Stimulated activated CD4-positive, alpha-beta T cell treated with anti-CD3 and anti-CD28 coated beads, Interleukin-12 subunit alpha, Interleukin-12 subunit beta, amount 100 ng/mL, for 48 hours (primary cell): Measurements from ENCODE around the gene ASIC2.

ENCODE experiments used
- DNase-seq, 3 donors: peaks; one replicate each; pipeline ENCODE4 v3.0.0-alpha.2; 2020; ENCODE audit warnings: low read depth in 2 of 3, low spot score in 1 of 3

ASIC2 gene

DNA sequence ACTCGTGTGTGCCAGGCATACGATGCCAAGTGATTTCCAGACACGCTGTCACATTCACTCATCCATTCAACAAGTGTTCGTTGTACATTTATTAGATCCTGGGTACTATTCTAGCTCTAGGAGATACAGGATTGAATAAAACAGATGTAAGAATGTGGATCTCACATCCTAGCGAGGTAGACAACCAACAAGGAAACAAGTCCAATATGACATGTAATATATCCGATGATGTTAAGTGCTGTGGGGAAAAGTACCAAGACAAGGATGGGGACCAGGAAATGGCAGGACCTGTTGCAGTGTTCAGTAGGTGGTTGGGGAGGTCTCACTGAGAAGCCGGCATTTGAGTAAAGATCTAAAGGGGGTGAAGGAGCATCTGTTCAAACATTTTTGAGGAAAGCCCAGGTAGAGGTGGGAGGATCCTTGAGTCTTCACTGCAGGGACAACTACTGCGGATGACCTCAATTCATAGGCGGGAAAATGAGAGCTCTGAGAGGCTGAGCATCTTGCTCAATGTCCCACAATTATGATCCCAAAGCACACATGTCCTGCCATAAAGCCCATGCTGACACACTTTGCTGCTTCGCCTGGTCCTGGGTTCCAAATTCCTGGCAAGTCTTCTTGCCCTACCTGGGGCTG is 129.4 kb downstream of the ASIC2 start:
- no peak for DNase-seq

DNA sequence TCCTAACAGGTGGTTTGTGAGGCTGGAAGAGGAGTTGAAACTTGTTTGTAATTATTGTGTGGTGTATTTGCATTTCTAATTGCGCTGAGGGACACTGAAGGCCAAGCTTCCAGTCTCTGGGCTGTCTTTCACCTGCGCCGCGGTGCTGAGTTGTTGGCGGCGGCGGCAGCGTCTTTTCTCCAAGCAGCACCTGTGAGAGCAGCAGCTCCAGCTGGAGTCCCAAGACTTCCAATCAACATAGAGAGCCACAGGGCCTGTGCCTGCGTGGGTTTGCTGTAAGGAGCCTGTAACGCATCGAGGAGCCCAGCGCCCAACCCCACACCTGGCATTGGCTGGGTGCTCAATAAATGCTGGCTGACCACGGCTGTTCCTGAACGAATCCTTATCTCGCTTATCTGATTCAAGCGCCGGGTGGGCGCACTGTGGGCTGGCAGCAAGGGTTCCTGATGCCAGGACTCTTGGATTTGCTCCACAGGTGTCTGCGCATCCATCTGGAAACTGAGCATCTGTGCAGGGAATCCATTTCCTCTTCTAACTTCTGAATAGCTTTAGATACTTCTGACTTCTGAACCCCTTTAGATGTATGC is 138.1 kb downstream of the ASIC2 start:
- DNase-seq = no peak

DNA sequence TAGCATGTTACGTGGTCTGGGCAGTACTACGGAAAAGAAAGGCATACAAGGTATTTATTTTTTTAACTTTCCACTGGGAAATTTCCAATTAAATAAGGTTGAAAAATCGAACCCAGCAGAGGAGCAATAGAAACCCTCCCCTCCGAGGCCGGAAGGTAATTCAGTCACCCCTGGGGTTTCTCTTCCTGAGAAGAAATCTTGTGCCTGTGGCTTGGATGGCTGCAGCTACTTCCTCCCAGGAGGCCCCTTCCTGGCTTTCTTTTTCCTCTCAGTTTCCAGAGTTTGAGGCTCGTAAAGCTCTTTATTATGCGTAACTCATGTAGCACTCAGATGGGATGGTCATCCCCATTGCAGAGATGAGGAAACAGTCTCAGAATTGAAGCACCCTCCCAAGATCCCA is 140.3 kb downstream of the ASIC2 start:
- no peak for DNase-seq

DNA sequence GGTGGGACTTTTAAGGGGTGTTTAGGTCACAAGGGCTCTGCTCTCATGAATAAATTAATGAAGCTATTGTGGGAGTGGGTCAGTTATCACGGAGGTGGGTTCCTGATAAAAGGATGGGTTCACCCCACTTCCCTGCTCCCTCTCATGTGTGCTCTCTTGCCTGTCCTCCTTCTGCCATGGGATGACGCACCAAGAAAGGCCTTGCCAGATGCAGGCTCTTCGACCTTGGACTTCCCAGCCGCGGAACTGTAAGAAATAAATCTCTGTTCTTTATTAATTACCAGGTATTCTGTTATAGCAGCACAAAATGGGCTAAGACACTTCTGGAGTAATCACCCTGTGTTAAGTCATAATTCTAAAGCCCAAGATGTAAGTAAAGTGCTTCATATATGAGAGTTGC is 141.5 kb downstream of the ASIC2 start:
- no peak for DNase-seq

DNA sequence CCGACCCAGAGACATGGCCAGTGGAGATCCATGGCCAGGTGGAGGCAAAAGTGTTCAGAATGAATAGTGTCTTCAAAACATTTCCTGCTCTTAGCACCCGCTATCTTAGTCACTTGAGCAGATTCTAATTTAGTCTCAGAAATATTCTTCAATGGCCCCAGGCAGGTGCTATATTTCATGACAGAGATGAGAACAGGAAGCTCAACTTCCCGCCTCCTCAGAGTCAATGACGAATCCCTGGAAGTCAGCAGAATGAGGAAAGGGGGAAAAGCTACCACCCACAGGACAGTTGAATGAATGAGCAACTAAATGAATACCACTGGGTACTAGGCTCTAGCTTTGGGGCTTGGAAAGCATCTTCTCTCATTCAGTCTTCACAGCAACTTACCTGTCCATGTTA is 147.2 kb downstream of the ASIC2 start:
- DNase-seq = no peak

DNA sequence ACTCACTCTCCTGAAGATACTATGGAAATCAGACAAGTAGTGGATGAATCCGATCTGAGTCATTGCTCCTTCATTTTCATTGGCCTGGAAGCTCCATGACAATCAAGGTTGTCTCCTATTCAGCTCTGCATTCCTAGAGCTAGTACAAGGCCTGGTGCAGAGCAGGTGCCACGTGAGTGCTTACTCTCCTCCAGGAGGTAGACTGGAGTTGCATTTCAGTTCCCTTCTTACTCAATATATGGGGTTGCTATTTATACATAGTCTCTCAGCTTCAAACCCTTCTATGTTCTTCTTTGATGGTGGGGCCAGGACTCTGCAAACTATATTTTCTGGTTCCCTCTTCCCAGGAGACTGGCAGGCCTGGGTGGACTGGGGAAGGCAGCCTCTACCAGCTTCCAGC is 148.3 kb downstream of the ASIC2 start:
- no peak for DNase-seq

DNA sequence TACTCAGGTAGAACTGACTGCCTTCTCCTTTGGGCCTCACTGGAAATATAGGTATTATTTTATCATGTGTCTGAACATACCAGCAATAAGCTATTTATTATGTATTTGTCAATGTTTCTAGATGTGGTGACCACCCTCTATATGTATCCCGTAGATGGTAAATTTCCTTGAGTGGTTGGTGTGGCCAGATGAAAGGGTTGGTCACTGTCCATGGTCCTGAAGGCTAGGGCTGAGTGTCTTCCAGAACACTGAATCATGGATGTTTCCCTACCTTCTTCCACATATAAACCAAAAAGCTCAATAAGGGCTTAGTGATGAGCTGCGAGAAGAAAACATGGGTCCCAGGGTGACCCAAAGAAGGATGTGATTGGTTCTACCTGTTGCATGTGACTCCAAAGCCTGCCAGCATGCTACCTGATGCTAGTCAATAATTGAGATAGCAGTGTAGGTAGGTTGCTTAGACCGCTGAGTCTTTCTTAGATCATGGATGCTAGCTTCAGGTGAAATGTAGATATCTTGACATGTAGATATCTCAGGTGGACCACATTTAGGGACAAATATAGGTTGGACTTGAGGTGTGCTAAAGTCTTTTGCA is 150.3 kb downstream of the ASIC2 start:
- DNase-seq = peak in 1 of 3 donors; percentile 1

DNA sequence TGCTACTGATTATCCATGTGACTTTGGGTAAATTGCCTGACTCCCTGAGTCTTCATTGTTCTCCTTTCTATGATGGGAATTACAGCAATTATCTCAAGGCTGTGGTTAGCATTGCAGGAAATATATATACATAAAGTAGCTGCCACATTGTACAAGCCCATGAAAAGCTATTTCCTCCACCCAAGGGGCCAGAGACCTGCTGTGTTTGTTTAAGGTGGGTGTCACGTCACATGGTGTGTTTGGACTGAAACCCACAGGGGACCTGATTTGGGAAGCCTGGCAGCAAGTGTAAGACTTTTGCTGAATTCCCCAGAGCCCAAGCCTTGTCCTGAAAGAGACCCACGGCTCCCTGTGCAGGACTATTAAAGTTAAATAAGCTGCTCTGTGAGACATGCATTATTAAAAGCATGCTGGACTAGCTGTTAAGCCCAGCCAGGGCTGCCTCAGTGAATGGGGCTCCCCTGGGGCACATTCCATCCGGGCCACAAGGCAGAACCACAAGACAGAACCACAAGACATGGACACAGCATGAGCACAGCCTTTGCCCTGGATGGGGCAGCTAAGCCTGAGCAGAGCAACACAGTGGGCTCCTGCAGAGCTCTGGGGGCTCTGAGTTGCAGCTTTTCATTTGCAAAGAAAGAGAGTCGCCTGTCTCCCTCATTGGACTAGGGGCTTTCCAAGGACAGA is 152.5 kb downstream of the ASIC2 start:
- DNase-seq = no peak

DNA sequence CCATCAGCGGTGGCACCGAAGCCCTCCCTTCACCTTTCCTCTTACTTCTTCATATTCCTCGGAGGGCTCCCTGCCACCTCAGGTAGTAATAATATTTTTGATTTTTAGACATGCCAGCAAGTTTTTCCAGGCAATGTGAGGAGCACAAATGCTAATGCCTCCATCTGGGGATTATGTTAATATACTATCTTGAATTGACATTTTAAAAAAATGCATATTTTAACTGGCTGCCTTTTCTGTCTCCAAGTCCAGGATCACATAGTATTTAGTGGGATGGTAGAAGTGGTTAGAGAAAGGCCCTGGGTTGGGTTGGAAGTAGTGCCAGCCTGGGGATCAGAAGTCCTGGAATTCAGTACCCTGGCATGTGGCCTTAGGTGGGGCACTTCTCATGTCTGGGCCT is 154.5 kb downstream of the ASIC2 start:
- no peak for DNase-seq

DNA sequence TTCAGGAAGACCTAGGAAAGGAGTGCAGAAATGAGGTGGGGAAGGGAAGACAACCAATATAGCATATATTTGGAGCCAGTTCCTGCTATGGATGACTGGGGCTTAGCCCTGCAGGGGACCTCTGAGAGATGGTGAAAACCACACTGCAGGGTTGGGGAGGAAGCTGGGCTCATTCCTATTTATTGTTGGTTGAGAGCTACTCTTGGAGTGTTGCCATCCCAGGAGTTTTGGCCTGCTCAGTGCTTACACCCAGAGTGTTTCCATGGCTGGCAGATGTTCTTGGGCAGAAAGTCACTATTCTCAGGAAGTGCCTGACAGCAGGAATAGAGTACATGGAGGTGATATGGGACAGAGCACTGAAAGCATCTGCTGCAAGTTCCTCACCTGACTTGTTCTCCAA is 155.7 kb downstream of the ASIC2 start:
- DNase-seq = no peak

DNA sequence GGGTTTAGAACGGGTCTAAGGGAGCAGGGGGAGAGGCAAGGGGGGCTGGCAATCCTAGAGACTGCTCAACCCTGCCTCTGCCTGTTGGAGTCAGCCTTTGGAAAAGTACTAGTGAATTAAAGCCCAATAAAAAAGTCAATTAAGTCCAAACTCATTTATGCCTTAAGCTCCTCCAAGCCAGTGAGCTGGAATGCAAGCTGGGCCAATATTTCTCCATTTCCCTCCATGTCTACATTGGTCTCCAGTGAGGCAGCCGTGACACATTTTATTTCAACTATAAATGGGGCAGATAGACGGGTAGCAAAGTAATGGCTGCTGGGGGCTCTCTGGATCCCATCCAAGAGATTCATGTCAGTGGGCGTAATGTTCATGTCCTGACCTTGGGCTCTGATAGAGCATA is 157.4 kb downstream of the ASIC2 start:
- no peak for DNase-seq

DNA sequence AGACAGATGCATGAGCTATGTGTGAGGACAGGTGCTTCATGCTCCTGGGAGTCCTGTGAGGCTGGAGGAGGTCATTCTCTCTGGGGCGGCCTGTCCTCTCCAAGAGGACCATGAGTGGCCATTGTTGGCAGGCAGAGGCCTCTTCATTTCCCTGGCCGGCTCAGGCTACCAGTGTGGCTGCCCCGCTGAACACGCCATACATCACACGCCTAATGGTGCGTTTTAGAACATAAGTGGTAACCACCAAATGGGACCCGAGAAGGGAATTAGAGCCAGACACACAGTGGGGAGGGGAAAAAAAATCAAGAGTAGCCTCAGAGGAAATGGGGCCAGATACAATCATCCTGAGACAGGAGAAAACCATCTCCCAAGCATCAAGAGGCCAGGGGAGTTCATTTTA is 161.5 kb downstream of the ASIC2 start:
- no peak for DNase-seq

DNA sequence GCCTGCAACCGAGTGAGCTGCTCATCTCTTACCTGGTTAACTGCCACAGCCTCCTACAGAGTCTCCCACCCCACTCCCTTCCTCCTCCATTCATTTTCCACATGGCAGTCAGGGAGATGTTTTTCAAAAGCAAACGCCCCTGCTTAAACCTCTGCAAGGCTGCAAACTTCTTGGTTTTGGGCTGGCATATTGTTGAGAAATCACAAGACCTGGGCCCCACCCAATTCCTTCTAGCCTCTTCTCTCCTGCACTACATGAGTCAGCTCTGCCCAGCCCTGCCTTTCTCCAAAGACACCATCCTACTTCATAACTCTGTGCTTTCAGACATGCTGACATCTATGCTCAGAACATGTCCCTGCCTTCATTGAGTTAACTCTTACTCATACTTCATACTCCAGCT is 165.4 kb downstream of the ASIC2 start:
- no peak for DNase-seq

DNA sequence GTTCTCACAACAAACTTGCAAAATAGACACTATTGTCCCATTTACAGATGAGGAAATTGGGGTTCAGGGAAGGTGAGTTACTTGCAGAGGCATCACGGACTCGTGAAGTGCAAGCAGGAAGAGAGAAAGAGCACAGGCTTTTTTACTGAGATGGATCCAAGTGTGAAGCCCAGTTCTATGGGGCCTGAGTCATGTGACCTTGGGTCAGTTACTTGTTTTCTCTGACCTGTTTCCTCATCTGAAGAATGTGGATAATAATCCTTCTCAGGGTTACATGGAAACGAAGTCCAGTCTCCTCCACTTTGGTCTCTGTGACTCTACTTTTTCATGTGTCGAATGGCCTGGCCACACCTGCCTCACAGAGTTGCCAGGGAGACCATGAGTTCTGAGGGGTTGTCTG is 167.0 kb downstream of the ASIC2 start:
- DNase-seq = no peak

DNA sequence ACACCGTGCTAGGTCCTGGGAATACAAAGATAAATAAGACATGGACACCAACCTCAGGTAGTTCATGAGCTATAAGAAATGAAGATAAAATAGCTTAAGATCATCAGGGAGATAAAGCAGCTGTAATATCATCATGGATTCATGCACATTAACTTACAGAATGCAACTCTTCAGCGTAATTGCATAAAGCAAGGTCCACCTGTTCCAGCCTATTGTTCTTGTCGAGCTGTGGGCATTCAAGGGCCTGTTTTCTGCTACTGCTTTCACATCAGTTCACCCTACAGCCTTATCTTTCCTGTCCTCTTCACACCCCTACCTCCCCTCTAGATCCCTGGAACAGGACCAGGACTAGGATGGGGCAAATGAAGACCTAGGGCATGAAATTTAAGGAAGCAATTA is 167.5 kb downstream of the ASIC2 start:
- DNase-seq = no peak

DNA sequence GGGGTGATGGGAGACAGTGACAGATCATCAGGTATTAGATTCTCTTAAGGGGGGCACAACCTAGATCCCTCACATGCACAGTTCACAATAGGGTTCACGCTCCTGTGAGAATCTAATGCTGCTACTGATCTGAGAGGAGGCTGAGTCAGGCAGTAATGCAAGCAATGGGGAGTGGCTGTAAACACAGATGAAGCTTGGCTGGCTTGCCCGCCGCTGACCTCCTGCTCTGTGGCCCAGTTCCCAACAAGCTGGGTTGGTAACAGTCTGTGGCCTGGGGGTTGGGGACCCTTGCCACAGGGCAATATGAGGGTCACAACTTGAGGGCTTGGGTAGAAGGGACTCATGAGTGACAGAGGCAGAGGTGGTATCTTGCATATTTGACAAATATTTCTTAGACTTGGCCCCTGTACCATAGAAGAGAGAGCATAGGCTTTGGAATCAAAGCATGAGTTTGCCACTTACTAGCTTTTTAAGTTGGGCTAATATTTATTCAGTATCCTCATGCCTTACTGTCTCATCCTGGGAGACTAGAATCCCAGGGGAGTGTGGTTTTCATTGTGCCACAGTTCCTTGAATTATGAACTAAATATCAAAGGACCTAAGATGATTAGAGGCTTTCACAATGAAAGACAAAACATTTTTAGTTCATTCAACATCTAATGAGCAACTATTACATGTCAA is 168.1 kb downstream of the ASIC2 start:
- DNase-seq = no peak

DNA sequence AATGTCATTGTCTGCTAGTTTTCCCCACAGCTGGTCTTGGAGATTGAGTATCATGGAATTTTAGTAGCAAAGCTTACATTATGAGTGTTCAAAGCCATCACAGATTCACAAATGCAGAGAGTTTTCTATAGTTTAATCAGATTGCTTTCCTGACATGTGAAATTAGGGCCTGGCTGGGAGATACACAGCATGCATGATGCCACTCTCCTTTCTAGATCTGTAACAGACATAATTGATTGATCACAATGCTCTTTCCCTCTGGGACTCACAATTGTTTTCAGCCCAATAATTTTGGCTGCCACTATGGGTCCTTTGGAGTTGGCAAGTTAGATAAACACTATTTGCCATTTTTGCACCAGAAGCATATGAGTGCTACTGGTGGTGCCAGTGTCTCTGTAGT is 168.9 kb downstream of the ASIC2 start:
- no peak for DNase-seq

DNA sequence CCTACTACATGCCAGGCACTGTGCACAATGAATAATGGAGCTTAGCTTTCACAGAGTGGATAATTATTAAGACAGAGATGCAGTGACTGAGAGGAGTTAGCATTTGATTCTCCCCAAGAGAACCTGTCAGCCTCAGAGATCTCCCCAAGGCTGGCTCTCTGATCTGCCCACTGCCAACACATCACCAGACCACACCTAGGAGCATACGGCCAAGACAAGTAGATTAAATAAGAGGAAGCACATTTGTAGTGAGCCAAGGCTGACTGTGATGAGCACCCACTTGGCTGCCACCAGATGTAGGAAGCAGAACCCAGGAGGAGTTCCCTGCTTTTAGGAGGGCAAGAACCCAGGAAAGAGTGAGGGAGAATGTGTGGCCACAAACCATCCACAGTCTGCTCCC is 171.3 kb downstream of the ASIC2 start:
- no peak for DNase-seq

DNA sequence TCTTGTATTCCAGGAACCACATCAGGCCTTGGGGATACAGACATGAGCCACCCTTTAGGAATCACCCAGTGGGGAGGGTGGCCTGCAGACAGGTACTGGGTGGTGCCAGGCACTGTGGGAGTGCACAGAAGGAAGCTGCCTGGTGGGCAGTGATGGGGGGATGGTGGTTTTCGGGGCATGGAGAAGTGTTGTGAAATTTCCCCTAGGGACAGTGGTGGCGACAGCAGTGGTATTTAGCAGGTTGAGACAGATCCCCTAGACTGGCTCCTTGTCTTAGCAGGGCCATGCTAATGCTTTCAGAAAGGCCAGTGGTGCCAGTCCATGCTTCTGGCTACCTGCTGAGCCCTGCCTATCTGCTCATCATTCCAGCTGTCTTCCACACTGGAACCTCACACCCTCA is 171.8 kb downstream of the ASIC2 start:
- DNase-seq = no peak

DNA sequence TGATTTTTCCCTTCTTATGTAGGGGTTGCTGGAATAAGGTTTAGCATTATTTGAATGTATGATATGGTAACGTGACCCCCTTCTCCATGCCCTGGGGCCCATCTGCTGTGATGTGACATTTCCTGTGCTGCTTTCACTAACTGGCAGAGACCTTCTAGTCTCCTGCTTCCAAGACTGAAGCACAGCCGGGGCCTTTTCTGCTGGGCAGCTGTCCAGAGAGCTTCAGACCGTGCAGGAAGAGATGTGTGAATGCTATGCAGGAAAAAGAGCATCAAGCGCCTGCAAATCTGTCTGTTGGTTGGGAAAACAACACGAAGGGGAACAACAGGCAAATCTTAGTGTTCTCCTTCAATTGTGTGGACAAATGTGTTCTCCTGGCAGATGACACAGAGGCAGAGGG is 173.0 kb downstream of the ASIC2 start:
- DNase-seq = no peak

DNA sequence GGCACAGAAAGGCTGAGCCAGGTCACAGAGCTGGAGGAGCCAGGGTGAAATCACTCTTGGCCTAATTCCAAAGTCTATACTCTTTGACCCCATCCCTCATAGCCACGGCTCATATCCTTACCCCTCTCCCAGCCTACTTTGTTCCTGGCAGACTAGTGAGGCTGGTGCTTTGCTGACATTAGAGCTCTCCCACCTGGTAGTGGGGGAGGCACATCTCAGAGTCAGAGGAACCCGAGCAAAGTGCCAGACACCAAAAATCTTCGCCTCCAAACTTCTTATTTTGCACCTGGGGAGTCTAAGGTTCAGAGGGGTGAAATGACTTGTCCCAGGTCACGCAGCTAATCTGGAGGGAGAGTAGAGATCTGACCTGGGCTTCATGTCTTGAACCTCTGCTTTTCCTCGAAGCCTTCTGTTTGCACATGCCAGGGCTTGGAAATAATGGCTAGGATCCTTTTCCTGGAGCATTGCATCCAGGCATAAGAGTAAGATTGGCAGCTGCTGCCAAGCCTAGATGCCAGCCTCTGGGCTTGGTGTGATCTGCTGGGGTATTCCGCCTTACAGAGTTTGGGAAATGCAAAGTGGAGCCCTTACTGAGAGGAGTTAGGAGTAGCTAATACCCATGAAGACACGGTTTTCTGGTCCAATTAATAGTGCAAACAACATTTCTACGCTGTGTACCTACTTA is 174.6 kb downstream of the ASIC2 start:
- no peak for DNase-seq
